Neural progenitor cell (in vitro differentiated cells): ENCODE results near the gene PBXIP1. TPM values are rescaled to one million over a fixed set of nuclear protein-coding genes. Genes with fewer than 3 reads are reported as not detected.
"Not testable (repeated sequence)": the region's sequence is repeated elsewhere in the genome, so short reads cannot be mapped to it uniquely, and the experiment has no call there.

ENCODE experiments used
- DNase-seq: peaks from one replicate; pipeline ENCODE4 v3.0.0-alpha.2; 2016; ENCODE audit warnings: low spot score
- H2AFZ ChIP-seq: fragments of 200-600 bp; sonication (generic); replicated peaks from 2 replicates; pipeline ENCODE4 v1.6.1; 2016; ENCODE audit warnings: antibody characterized with exemption
- H3F3A ChIP-seq: fragments of 200-600 bp; sonication (generic); 2 replicates; pipeline ENCODE4 v1.6.1; 2016; ENCODE audit warnings: antibody characterized with exemption, low read depth
- H3K27ac ChIP-seq: fragments of 200-600 bp; sonication (generic); 2 replicates; pipeline ENCODE4 v1.5.1; 2016; ENCODE audit warnings: mild to moderate bottlenecking
- H3K27me3 ChIP-seq: fragments of 200-600 bp; sonication (generic); 2 replicates; pipeline ENCODE4 v1.6.1; 2016; ENCODE audit warnings: mild to moderate bottlenecking, moderate library complexity
- H3K36me3 ChIP-seq: fragments of 200-600 bp; sonication (generic); 2 replicates; pipeline ENCODE4 v1.5.1; 2016
- H3K4me1 ChIP-seq: fragments of 200-600 bp; sonication (generic); 2 replicates; pipeline ENCODE4 v1.6.1; 2016; ENCODE audit warnings: mixed run types
- H3K4me2 ChIP-seq: fragments of 200-600 bp; sonication (generic); 2 replicates; pipeline ENCODE4 v1.6.1; 2016
- H3K4me3 ChIP-seq: fragments of 200-600 bp; sonication (generic); 2 replicates; pipeline ENCODE4 v1.5.1; 2016
- H3K79me2 ChIP-seq: fragments of 200-600 bp; sonication (generic); 2 replicates; pipeline ENCODE4 v1.6.1; 2016; ENCODE audit warnings: low read depth
- H3K9ac ChIP-seq: fragments of 200-600 bp; sonication (generic); 2 replicates; pipeline ENCODE4 v1.6.1; 2016
- H3K9me3 ChIP-seq: fragments of 200-600 bp; sonication (generic); 2 replicates; pipeline ENCODE4 v1.5.1; 2016; ENCODE audit warnings: low read depth
- H4K20me1 ChIP-seq: fragments of 200-600 bp; sonication (generic); 2 replicates; pipeline ENCODE4 v1.6.1; 2016; ENCODE audit warnings: low read depth
- H3K27ac Mint-ChIP-seq: 3 replicates; pipeline ENCODE4 v1.8.0; 2021; ENCODE audit warnings: mixed read lengths
- H3K27me3 Mint-ChIP-seq: 2 replicates; pipeline ENCODE4 v1.8.0; 2022; ENCODE audit warnings: low read depth, mild to moderate bottlenecking, inconsistent platforms, moderate library complexity, mixed read lengths; ENCODE audit not compliant: insufficient read depth
- H3K36me3 Mint-ChIP-seq: 3 replicates; pipeline ENCODE4 v1.8.0; 2021; ENCODE audit warnings: mixed read lengths
- H3K4me1 Mint-ChIP-seq: 3 replicates; pipeline ENCODE4 v1.8.0; 2021; ENCODE audit warnings: mixed read lengths
- H3K4me3 Mint-ChIP-seq: 3 replicates; pipeline ENCODE4 v1.8.0; 2021; ENCODE audit warnings: mild to moderate bottlenecking, moderate library complexity, mixed read lengths
- H3K9me3 Mint-ChIP-seq: 3 replicates; pipeline ENCODE4 v1.8.0; 2020; ENCODE audit warnings: mixed read lengths
- EZH2 ChIP-seq: fragments of 200-600 bp; sonication (generic); IDR thresholded peaks from 2 replicates; pipeline ENCODE4 v1.6.1; 2017; ENCODE audit warnings: antibody characterized with exemption, mild to moderate bottlenecking, moderate library complexity
- EZH2phosphoT487 ChIP-seq: fragments of 200-600 bp; sonication (generic); IDR thresholded peaks from 2 replicates; pipeline ENCODE4 v1.6.1; 2017; ENCODE audit warnings: antibody characterized with exemption
- total RNA-seq: library from RNA; depleted of rRNA; stranded (reverse); fragments of >200 nt; gene quantifications from 2 replicates; pipeline ENCODE4 v1.2.3, GENCODE V29; 2015; ENCODE audit warnings: low replicate concordance
- TF ChIP-seq, protein P1 (sequence below): fragments of 200-600 bp; sonication (generic); IDR thresholded peaks from 2 replicates; pipeline ENCODE4 v1.5.1; 2017; ENCODE audit warnings: antibody characterized with exemption, mild to moderate bottlenecking

The PBXIP1 gene
- total RNA-seq, 1 donor from 2014 or later, result 21.4 TPM

DNA sequence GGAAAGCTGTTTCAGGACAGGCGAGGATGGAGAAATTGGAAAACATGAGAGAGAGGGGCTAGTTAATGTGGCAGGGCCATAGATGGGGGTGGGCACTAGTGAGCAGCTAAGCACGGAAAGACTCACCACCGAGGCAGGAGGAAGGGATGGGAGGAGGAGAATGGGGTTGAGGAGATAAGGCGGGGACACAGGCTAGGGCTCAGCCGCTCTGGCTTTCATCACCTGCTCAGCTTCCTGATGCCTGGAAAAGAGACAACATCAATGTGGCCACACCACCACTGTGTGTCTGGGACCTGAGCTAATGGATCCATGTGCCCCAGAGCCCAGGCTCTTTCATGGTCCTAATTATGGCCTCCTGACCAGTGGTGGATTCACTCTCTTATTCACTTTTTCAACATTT is 47.0 kb downstream of the PBXIP1 start:
- Mint-ChIP-seq H3K9me3 (peaks cover 21% of the 10 kb centered on the region), H3K27me3 (peaks cover 5% of the 10 kb centered on the region), H3K36me3 (peaks cover 5% of the 10 kb centered on the region), H3K27ac (no peak overlapping the region), H3K4me3 (no peak overlapping the region), H3K4me1 (no peaks in the 10 kb centered on the region)
- no peak overlapping the region for H3K4me2 ChIP-seq
- no peaks in the 10 kb centered on the region for H3K9me3 ChIP-seq
- no peak overlapping the region for H3K27ac ChIP-seq
- H3K79me2 ChIP-seq, result no peaks in the 10 kb centered on the region
- no peak overlapping the region for H2AFZ ChIP-seq
- DNase-seq, result no peak
- H3K36me3 ChIP-seq, result no peaks in the 10 kb centered on the region
- TF ChIP-seq, protein P1, sequence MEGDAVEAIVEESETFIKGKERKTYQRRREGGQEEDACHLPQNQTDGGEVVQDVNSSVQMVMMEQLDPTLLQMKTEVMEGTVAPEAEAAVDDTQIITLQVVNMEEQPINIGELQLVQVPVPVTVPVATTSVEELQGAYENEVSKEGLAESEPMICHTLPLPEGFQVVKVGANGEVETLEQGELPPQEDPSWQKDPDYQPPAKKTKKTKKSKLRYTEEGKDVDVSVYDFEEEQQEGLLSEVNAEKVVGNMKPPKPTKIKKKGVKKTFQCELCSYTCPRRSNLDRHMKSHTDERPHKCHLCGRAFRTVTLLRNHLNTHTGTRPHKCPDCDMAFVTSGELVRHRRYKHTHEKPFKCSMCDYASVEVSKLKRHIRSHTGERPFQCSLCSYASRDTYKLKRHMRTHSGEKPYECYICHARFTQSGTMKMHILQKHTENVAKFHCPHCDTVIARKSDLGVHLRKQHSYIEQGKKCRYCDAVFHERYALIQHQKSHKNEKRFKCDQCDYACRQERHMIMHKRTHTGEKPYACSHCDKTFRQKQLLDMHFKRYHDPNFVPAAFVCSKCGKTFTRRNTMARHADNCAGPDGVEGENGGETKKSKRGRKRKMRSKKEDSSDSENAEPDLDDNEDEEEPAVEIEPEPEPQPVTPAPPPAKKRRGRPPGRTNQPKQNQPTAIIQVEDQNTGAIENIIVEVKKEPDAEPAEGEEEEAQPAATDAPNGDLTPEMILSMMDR, result no peak
- TF ChIP-seq EZH2phosphoT487 (no peak), EZH2 (no peak)
- no peak overlapping the region for H3K9ac ChIP-seq
- no peaks in the 10 kb centered on the region for H3F3A ChIP-seq
- H3K4me1 ChIP-seq, result no peaks in the 10 kb centered on the region
- H3K4me3 ChIP-seq, result no peak overlapping the region
- H3K27me3 ChIP-seq, result no peaks in the 10 kb centered on the region
- H4K20me1 ChIP-seq, result no peaks in the 10 kb centered on the region

DNA sequence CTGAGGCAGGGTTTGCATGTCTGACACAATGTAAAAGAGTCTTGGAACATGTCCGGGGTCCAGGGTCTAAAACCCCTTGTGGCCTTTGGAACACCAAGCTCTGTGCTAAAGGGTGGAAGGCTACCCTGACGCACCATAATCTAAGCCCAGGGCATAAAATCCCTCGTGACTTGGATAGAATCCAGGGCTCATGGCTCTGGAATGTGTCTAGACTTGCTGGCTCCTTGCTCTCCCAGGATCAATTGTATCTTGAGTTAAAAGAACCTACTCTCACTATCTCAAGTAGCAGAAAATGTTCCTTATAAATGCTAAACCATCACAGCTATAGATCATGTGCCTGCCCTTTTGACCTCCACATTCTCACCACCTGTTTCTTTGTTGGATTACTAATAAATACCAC is 47.8 kb downstream of the PBXIP1 start:
- not testable (repeated sequence) for H3K79me2 ChIP-seq, H3K27ac Mint-ChIP-seq, H3F3A ChIP-seq, H3K27me3 Mint-ChIP-seq, H3K4me1 ChIP-seq, DNase-seq, H3K4me3 ChIP-seq, H3K4me1 Mint-ChIP-seq, H3K36me3 Mint-ChIP-seq, H2AFZ ChIP-seq, H3K27me3 ChIP-seq, H4K20me1 ChIP-seq, H3K4me3 Mint-ChIP-seq, H3K9me3 ChIP-seq, H3K9ac ChIP-seq, H3K4me2 ChIP-seq, H3K27ac ChIP-seq, H3K36me3 ChIP-seq
- peaks cover 21% of the 10 kb centered on the region for H3K9me3 Mint-ChIP-seq

DNA sequence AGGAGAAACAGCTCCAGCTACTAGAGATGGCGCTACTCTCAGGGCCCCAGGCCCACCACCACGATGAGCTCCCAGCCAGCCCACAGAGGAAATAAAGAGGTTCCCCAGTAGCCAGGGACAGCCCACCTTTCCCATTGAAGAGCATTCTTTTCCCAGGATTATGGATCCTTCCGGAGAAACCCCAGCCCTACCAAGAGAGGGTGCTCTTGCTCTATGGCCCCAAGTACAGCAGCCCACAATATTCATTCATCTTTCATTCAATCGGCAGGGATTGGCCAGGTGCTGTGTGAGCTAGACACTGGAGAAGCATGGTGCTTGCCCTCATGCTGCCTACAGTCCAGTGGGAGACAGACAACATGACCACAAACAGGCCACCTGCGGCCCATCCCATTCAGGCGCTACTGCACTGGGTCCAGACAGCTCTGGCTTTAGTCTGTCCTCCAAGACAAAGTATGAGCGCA is 49.2 kb downstream of the PBXIP1 start:
- Histone ChIP-seq H3K79me2 (no peaks in the 10 kb centered on the region), H3K4me1 (no peaks in the 10 kb centered on the region), H3K9ac (no peak overlapping the region), H3F3A (no peaks in the 10 kb centered on the region), H3K4me2 (no peak overlapping the region), H3K9me3 (no peaks in the 10 kb centered on the region), H2AFZ (no peak overlapping the region), H3K27ac (no peak overlapping the region), H3K4me3 (no peak overlapping the region), H3K27me3 (no peaks in the 10 kb centered on the region), H4K20me1 (no peaks in the 10 kb centered on the region), H3K36me3 (no peaks in the 10 kb centered on the region)
- Mint-ChIP-seq H3K27me3 (peaks cover 4% of the 10 kb centered on the region), H3K4me1 (no peaks in the 10 kb centered on the region), H3K36me3 (peaks cover 4% of the 10 kb centered on the region), H3K27ac (no peak overlapping the region), H3K4me3 (no peak overlapping the region), H3K9me3 (peaks cover 21% of the 10 kb centered on the region)
- TF ChIP-seq EZH2phosphoT487 (no peak), EZH2 (no peak)
- TF ChIP-seq, protein P1, result peak; percentile 7
- no peak for DNase-seq

DNA sequence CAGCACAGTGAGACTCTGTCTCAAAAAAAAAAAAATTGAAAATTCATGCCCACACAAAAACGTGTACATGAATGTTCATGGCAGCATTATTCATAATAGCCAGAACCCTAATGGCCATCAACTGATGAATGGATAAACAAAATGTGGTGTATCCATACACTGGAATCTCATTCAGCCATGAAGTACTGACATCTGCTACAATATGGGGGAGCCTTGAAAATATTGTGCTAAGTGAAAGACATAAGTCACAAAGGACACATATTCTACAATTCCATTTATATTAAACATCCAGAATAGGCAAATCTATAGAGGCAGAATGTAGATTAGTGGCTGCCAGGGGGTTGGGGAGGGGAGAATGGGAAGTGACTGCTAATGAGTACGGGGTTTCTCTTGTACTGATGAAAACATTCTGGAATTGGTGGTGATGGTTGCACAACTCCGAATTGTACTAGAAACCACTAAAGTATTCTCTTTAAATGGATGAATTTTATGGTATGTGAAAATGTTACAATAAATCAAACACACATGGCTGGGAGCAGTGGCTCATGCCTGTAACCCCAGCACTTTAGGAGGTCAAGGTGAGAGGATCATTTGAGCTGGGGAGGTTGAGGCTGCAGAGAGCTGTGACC is 52.8 kb downstream of the PBXIP1 start:
- H3K27me3 Mint-ChIP-seq, result peaks cover 3% of the 10 kb centered on the region
- peaks cover 13% of the 10 kb centered on the region for H3K9me3 Mint-ChIP-seq

More for the DNA sequence above, 52.8 kb downstream of the PBXIP1 start:
- H3K79me2 ChIP-seq, result no peaks in the 10 kb centered on the region
- Mint-ChIP-seq H3K4me3 (no peak overlapping the region), H3K36me3 (peaks cover 4% of the 10 kb centered on the region), H3K4me1 (no peaks in the 10 kb centered on the region), H3K27ac (no peak overlapping the region)
- no peaks in the 10 kb centered on the region for H3F3A ChIP-seq
- no peak overlapping the region for H3K4me2 ChIP-seq
- H3K27me3 ChIP-seq, result no peaks in the 10 kb centered on the region
- no peaks in the 10 kb centered on the region for H3K36me3 ChIP-seq
- no peaks in the 10 kb centered on the region for H3K9me3 ChIP-seq
- no peak for DNase-seq
- H3K4me1 ChIP-seq, result no peaks in the 10 kb centered on the region
- no peak overlapping the region for H3K27ac ChIP-seq
- TF ChIP-seq EZH2phosphoT487, result no peak
- TF ChIP-seq EZH2, result no peak
- TF ChIP-seq, protein P1, result no peak
- H3K4me3 ChIP-seq, result no peak overlapping the region
- H4K20me1 ChIP-seq, result no peaks in the 10 kb centered on the region
- H2AFZ ChIP-seq, result no peak overlapping the region
- H3K9ac ChIP-seq, result no peak overlapping the region
